ENCODE results near the gene ZSWIM6.

Gene ZSWIM6

GRCh38 chr5:61496446-61496845 is 164.4 kb downstream of the ZSWIM6 start:
- no peak for DNase-seq (ENCODE audit: low read depth, low spot score)
- H3K4me3 ChIP-seq (ENCODE audit: low read length): no peak overlapping the region

GRCh38 chr5:61496860-61497259 is 164.8 kb downstream of the ZSWIM6 start:
- H3K4me3 ChIP-seq (ENCODE audit: low read length): no peak overlapping the region
- DNase-seq (ENCODE audit: low read depth, low spot score): no peak

- no peak for DNase-seq (ENCODE audit: low read depth, low spot score)
- no peak overlapping the region for H3K4me3 ChIP-seq (ENCODE audit: low read length)
Observed at GRCh38 chr5:61498121-61498520, 166.1 kb downstream of the ZSWIM6 start.

- no peak for DNase-seq (ENCODE audit: low read depth, low spot score)
Observed at GRCh38 chr5:61501971-61502370, 169.9 kb downstream of the ZSWIM6 start.

GRCh38 chr5:61504143-61504770 is 172.2 kb downstream of the ZSWIM6 start:
- no peak for DNase-seq (ENCODE audit: low read depth, low spot score)
- H3K4me3 ChIP-seq (ENCODE audit: low read length): no peak overlapping the region

More at GRCh38 chr5:61501971-61502370, 169.9 kb downstream of the ZSWIM6 start:
- no peak overlapping the region for H3K4me3 ChIP-seq (ENCODE audit: low read length)

GRCh38 chr5:61505281-61505680 is 173.2 kb downstream of the ZSWIM6 start:
- no peak for DNase-seq (ENCODE audit: low read depth, low spot score)
- H3K4me3 ChIP-seq (ENCODE audit: low read length): no peak overlapping the region

GRCh38 chr5:61507232-61507631 is 175.2 kb downstream of the ZSWIM6 start:
- H3K4me3 ChIP-seq (ENCODE audit: low read length): no peak overlapping the region
- no peak for DNase-seq (ENCODE audit: low read depth, low spot score)

GRCh38 chr5:61516946-61517345 is 184.9 kb downstream of the ZSWIM6 start:
- H3K4me3 ChIP-seq (ENCODE audit: low read length): no peak overlapping the region
- no peak for DNase-seq (ENCODE audit: low read depth, low spot score)

- no peak overlapping the region for H3K4me3 ChIP-seq (ENCODE audit: low read length)
- no peak for DNase-seq (ENCODE audit: low read depth, low spot score)
Observed at GRCh38 chr5:61519728-61520277, 187.7 kb downstream of the ZSWIM6 start.

GRCh38 chr5:61523073-61523472 is 191.0 kb downstream of the ZSWIM6 start:
- no peak overlapping the region for H3K4me3 ChIP-seq (ENCODE audit: low read length)
- DNase-seq (ENCODE audit: low read depth, low spot score): no peak

GRCh38 chr5:61523997-61524396 is 191.9 kb downstream of the ZSWIM6 start:
- DNase-seq (ENCODE audit: low read depth, low spot score): no peak
- H3K4me3 ChIP-seq (ENCODE audit: low read length): no peak overlapping the region

- no peak for DNase-seq (ENCODE audit: low read depth, low spot score)
- no peak overlapping the region for H3K4me3 ChIP-seq (ENCODE audit: low read length)
Observed at GRCh38 chr5:61525512-61526206, 193.6 kb downstream of the ZSWIM6 start.

- H3K4me3 ChIP-seq (ENCODE audit: low read length): no peak overlapping the region
- DNase-seq (ENCODE audit: low read depth, low spot score): no peak
Observed at GRCh38 chr5:61526207-61526519, 194.1 kb downstream of the ZSWIM6 start.

GRCh38 chr5:61532983-61533382 is 200.9 kb downstream of the ZSWIM6 start:
- no peak overlapping the region for H3K4me3 ChIP-seq (ENCODE audit: low read length)
- no peak for DNase-seq (ENCODE audit: low read depth, low spot score)

GRCh38 chr5:61534481-61535267 is 202.6 kb downstream of the ZSWIM6 start:
- no peak overlapping the region for H3K4me3 ChIP-seq (ENCODE audit: low read length)
- DNase-seq (ENCODE audit: low read depth, low spot score): peak; percentile 64

- no peak for DNase-seq (ENCODE audit: low read depth, low spot score)
- H3K4me3 ChIP-seq (ENCODE audit: low read length): no peak overlapping the region
Observed at GRCh38 chr5:61535828-61536227, 203.8 kb downstream of the ZSWIM6 start.

- no peak for DNase-seq (ENCODE audit: low read depth, low spot score)
- H3K4me3 ChIP-seq (ENCODE audit: low read length): no peak overlapping the region
Observed at GRCh38 chr5:61536922-61537321, 204.9 kb downstream of the ZSWIM6 start.

GRCh38 chr5:61538722-61539501 is 206.9 kb downstream of the ZSWIM6 start:
- H3K4me3 ChIP-seq (ENCODE audit: low read length): no peak overlapping the region
- DNase-seq (ENCODE audit: low read depth, low spot score): no peak

GRCh38 chr5:61549530-61549929 is 217.5 kb downstream of the ZSWIM6 start:
- DNase-seq (ENCODE audit: low read depth, low spot score): no peak
- H3K4me3 ChIP-seq (ENCODE audit: low read length): no peak overlapping the region

Data from Jurkat, Clone E6-1 (cell line).